WTC11 (cell line): ENCODE data around the gene RIPOR1. TPM values are rescaled to one million over a fixed set of nuclear protein-coding genes. Genes with fewer than 3 reads are reported as not detected.
A peak's percentile ranks its signal among the peaks of the same experiment; 100 is the strongest.

Source experiments
- ATAC-seq: fragments of 200-7000 bp; cut with Tn5 transposase; 2 replicates; pipeline ENCODE4 v1.10.0; 2021; ENCODE audit warnings: mild to moderate bottlenecking, moderate library complexity
- CTCF ChIA-PET: fragments of 300-600 bp; sonication (Branson Sonifier 250); formaldehyde crosslinking; loops from one replicate; lab custom pipeline; 2021; ENCODE audit warnings: antibody characterized with exemption; lab: Charles Lee
- POLR2A ChIA-PET: fragments of 350-600 bp; sonication (Branson Sonifier 250); formaldehyde crosslinking; loops from one replicate; lab custom pipeline; 2021; ENCODE audit warnings: antibody characterized with exemption; lab: Charles Lee
- DNase-seq: peaks from one replicate; pipeline ENCODE4 v3.0.0; 2021; ENCODE audit warnings: low spot score
- H3K27ac Mint-ChIP-seq: 2 replicates; pipeline ENCODE4 v1.8.0; 2021; ENCODE audit warnings: mixed read lengths
- H3K27me3 Mint-ChIP-seq: 2 replicates; pipeline ENCODE4 v1.8.0; 2021; ENCODE audit warnings: low read depth, mild to moderate bottlenecking, moderate library complexity, mixed read lengths
- H3K36me3 Mint-ChIP-seq: 2 replicates; pipeline ENCODE4 v1.8.0; 2021; ENCODE audit warnings: mixed read lengths
- H3K4me1 Mint-ChIP-seq: 2 replicates; pipeline ENCODE4 v1.8.0; 2022; ENCODE audit warnings: mixed read lengths
- H3K4me3 Mint-ChIP-seq: 2 replicates; pipeline ENCODE4 v1.8.0; 2021; ENCODE audit warnings: mild to moderate bottlenecking, moderate library complexity, mixed read lengths
- H3K9me3 Mint-ChIP-seq: 2 replicates; pipeline ENCODE4 v1.8.0; 2021; ENCODE audit warnings: mixed read lengths
- AFF4 ChIP-seq: sonication (generic); formaldehyde crosslinking; IDR thresholded peaks from 2 replicates; pipeline ENCODE4 v1.8.1; 2023; ENCODE audit warnings: mild to moderate bottlenecking, missing genetic modification reagents, borderline replicate concordance
- AR ChIP-seq: fragments of 250-450 bp; sonication (Bioruptor Pico); IDR thresholded peaks from 2 replicates; pipeline ENCODE4 v1.9.0; 2021; ENCODE audit warnings: mild to moderate bottlenecking
- CREB1 ChIP-seq: sonication (generic); formaldehyde crosslinking; IDR thresholded peaks from 2 replicates; pipeline ENCODE4 v1.8.0; 2023; ENCODE audit warnings: mild to moderate bottlenecking, missing genetic modification reagents
- CREM ChIP-seq: sonication (generic); formaldehyde crosslinking; IDR thresholded peaks from 2 replicates; pipeline ENCODE4 v1.8.1; 2022; ENCODE audit warnings: mild to moderate bottlenecking, missing genetic modification reagents, moderate library complexity
- CTCF ChIP-seq: fragments of 200-600 bp; IDR thresholded peaks from 2 replicates; pipeline ENCODE4 v1.8.0; 2022; ENCODE audit warnings: antibody characterized with exemption
- ELF4 ChIP-seq: sonication (generic); formaldehyde crosslinking; IDR thresholded peaks from 2 replicates; pipeline ENCODE4 v1.8.1; 2022; ENCODE audit warnings: low read depth, mild to moderate bottlenecking, moderate library complexity, missing genetic modification reagents
- FOXJ3 ChIP-seq: sonication (generic); formaldehyde crosslinking; IDR thresholded peaks from 2 replicates; pipeline ENCODE4 v1.9.0; 2021; ENCODE audit warnings: missing genetic modification reagents, mild to moderate bottlenecking, borderline replicate concordance
- GABPB1 ChIP-seq: sonication (generic); formaldehyde crosslinking; IDR thresholded peaks from 2 replicates; pipeline ENCODE4 v1.8.1; 2023; ENCODE audit warnings: mild to moderate bottlenecking, missing genetic modification reagents
- JUN ChIP-seq: sonication (generic); formaldehyde crosslinking; IDR thresholded peaks from 2 replicates; pipeline ENCODE4 v1.8.0; 2023; ENCODE audit warnings: mild to moderate bottlenecking, missing genetic modification reagents
- NFATC4 ChIP-seq: fragments of 250-450 bp; sonication (Bioruptor Pico); IDR thresholded peaks from 2 replicates; pipeline ENCODE4 v1.9.0; 2021; ENCODE audit warnings: mild to moderate bottlenecking
- NR2C2 ChIP-seq: sonication (generic); formaldehyde crosslinking; IDR thresholded peaks from 2 replicates; pipeline ENCODE4 v1.8.0; 2022; ENCODE audit warnings: mild to moderate bottlenecking, missing genetic modification reagents
- PRDM15 ChIP-seq: sonication (generic); formaldehyde crosslinking; IDR thresholded peaks from 2 replicates; pipeline ENCODE4 v1.8.0; 2022; ENCODE audit warnings: missing genetic modification reagents
- SMAD3 ChIP-seq: sonication (generic); formaldehyde crosslinking; IDR thresholded peaks from 2 replicates; pipeline ENCODE4 v1.8.0; 2022; ENCODE audit warnings: missing genetic modification reagents, mild to moderate bottlenecking, borderline replicate concordance
- TP53 ChIP-seq: sonication (generic); formaldehyde crosslinking; IDR thresholded peaks from 2 replicates; pipeline ENCODE4 v1.8.1; 2023; ENCODE audit warnings: mild to moderate bottlenecking, missing genetic modification reagents
- USF1 ChIP-seq: sonication (generic); formaldehyde crosslinking; IDR thresholded peaks from 2 replicates; pipeline ENCODE4 v1.8.0; 2022; ENCODE audit warnings: mild to moderate bottlenecking, missing genetic modification reagents
- ZNF263 ChIP-seq: sonication (generic); formaldehyde crosslinking; IDR thresholded peaks from 2 replicates; pipeline ENCODE4 v1.8.1; 2022; ENCODE audit warnings: low read depth, mild to moderate bottlenecking, moderate library complexity, missing genetic modification reagents
- ZNF416 ChIP-seq: fragments of 250-450 bp; sonication (Bioruptor Pico); IDR thresholded peaks from 2 replicates; pipeline ENCODE4 v1.9.0; 2021; ENCODE audit warnings: mild to moderate bottlenecking, inconsistent platforms
- total RNA-seq: library from RNA; stranded (reverse); gene quantifications from 3 replicates; pipeline ENCODE4 v1.2.3, GENCODE V29; 2021

The RIPOR1 gene
- total RNA-seq, 1 experiment from 2014 or later = 14.9 TPM

GRCh38 chr16:67571981-67572431, 43.4 kb downstream of the RIPOR1 start:
- POLR2A ChIA-PET = no interaction called here

GRCh38 chr16:67579686-67580085, 51.1 kb downstream of the RIPOR1 start:
- no peaks in the 10 kb centered on the region for H3K4me1 Mint-ChIP-seq
- no peak overlapping the region for H3K4me3 Mint-ChIP-seq
- POLR2A ChIA-PET = no interaction called here
- H3K9me3 Mint-ChIP-seq = peaks cover 3% of the 10 kb centered on the region; the same call in 1 of the 2 replicates
- DNase-seq (no peak), ATAC-seq (no peak)
- H3K36me3 Mint-ChIP-seq = peaks cover 27% of the 10 kb centered on the region
- H3K27me3 Mint-ChIP-seq = no peaks in the 10 kb centered on the region
- CTCF ChIA-PET = interaction anchor here (1.0 to 1.2 kb wide), 3 partner anchors 33 to 304 kb away, joined by 3 to 4 read pairs (median 3); no protein-coding TSS in a partner anchor
- H3K27ac Mint-ChIP-seq = peak overlapping the region; percentile 74
- TF ChIP-seq PRDM15 (CRISPR knock-in tag) (no peak), ZNF416 (CRISPR knock-in tag) (no peak), JUN (CRISPR knock-in tag) (no peak), ELF4 (CRISPR knock-in tag) (no peak), AFF4 (no peak), GABPB1 (CRISPR knock-in tag) (no peak), NFATC4 (CRISPR knock-in tag) (no peak), TP53 (CRISPR knock-in tag) (no peak), NR2C2 (CRISPR knock-in tag) (no peak)

More at GRCh38 chr16:67571981-67572431, 43.4 kb downstream of the RIPOR1 start:
- ATAC-seq (no peak), DNase-seq (no peak)
- CTCF ChIA-PET = interaction anchor here (1.3 to 1.6 kb wide), 2 partner anchors 25 to 42 kb away, joined by 4 read pairs; no protein-coding TSS in a partner anchor
- Mint-ChIP-seq H3K27ac (no peak overlapping the region), H3K27me3 (no peaks in the 10 kb centered on the region), H3K36me3 (peaks cover 44% of the 10 kb centered on the region), H3K4me3 (no peak overlapping the region), H3K9me3 (peaks cover 3% of the 10 kb centered on the region; the same call in 1 of the 2 replicates), H3K4me1 (peaks cover 3% of the 10 kb centered on the region; the same call in 1 of the 2 replicates)
- no peak for TF ChIP-seq FOXJ3 (CRISPR knock-in tag)
- no peak for TF ChIP-seq USF1
- TF ChIP-seq CTCF = no peak
- TF ChIP-seq ZNF263 = no peak
- TF ChIP-seq TP53 (CRISPR knock-in tag) = no peak
- no peak for TF ChIP-seq AR (CRISPR knock-in tag)
- no peak for TF ChIP-seq JUN (CRISPR knock-in tag)
- no peak for TF ChIP-seq CREM
- no peak for TF ChIP-seq CREB1 (CRISPR knock-in tag)
- no peak for TF ChIP-seq SMAD3 (CRISPR knock-in tag)
